Measurements from ENCODE around the gene MEGF6.

MEGF6 gene

GRCh38 chr1:3644273-3644672, 33.0 kb upstream of the MEGF6 start:
- DNase-seq (ENCODE audit: low spot score) = no peak

GRCh38 chr1:3642919-3643675, 31.8 kb upstream of the MEGF6 start:
- DNase-seq (ENCODE audit: low spot score) = no peak

- no peak for DNase-seq (ENCODE audit: low spot score)
Observed at GRCh38 chr1:3641816-3642215, 30.5 kb upstream of the MEGF6 start.

- DNase-seq (ENCODE audit: low spot score) = no peak
Observed at GRCh38 chr1:3641046-3641760, 29.9 kb upstream of the MEGF6 start.

GRCh38 chr1:3640121-3640837, 29.0 kb upstream of the MEGF6 start:
- no peak for DNase-seq (ENCODE audit: low spot score)

- DNase-seq (ENCODE audit: low spot score) = no peak
Observed at GRCh38 chr1:3639397-3639911, 28.1 kb upstream of the MEGF6 start.

GRCh38 chr1:3638676-3639075, 27.4 kb upstream of the MEGF6 start:
- DNase-seq (ENCODE audit: low spot score) = no peak

- DNase-seq (ENCODE audit: low spot score) = no peak
Observed at GRCh38 chr1:3638027-3638426, 26.7 kb upstream of the MEGF6 start.

- DNase-seq (ENCODE audit: low spot score) = no peak
Observed at GRCh38 chr1:3636531-3636930, 25.2 kb upstream of the MEGF6 start.

- DNase-seq (ENCODE audit: low spot score) = no peak
Observed at GRCh38 chr1:3636080-3636479, 24.8 kb upstream of the MEGF6 start.

GRCh38 chr1:3634059-3634800, 22.9 kb upstream of the MEGF6 start:
- DNase-seq (ENCODE audit: low spot score) = no peak

GRCh38 chr1:3633344-3634058, 22.2 kb upstream of the MEGF6 start:
- DNase-seq (ENCODE audit: low spot score) = no peak

GRCh38 chr1:3632716-3633343, 21.5 kb upstream of the MEGF6 start:
- DNase-seq (ENCODE audit: low spot score) = no peak

- no peak for DNase-seq (ENCODE audit: low spot score)
Observed at GRCh38 chr1:3632298-3632697, 21.0 kb upstream of the MEGF6 start.

- DNase-seq (ENCODE audit: low spot score) = no peak
Observed at GRCh38 chr1:3631320-3632260, 20.3 kb upstream of the MEGF6 start.

GRCh38 chr1:3630914-3631313, 19.6 kb upstream of the MEGF6 start:
- DNase-seq (ENCODE audit: low spot score) = no peak

- DNase-seq (ENCODE audit: low spot score) = no peak
Observed at GRCh38 chr1:3630161-3630611, 18.9 kb upstream of the MEGF6 start.

GRCh38 chr1:3629561-3630160, 18.4 kb upstream of the MEGF6 start:
- DNase-seq (ENCODE audit: low spot score) = no peak

- DNase-seq (ENCODE audit: low spot score) = no peak
Observed at GRCh38 chr1:3628445-3628844, 17.1 kb upstream of the MEGF6 start.

Data from SK-N-DZ (cell line).